ENCODE measurements around the gene PARP4. TPM values are rescaled to one million over a fixed set of nuclear protein-coding genes. Genes with fewer than 3 reads are reported as not detected.
"Not testable (repeated sequence)": the region's sequence is repeated elsewhere in the genome, so short reads cannot be mapped to it uniquely, and the experiment has no call there.

PARP4 gene
- total RNA-seq, 2 donors from 2014 or later: 44.7 to 49.0 TPM

DNA sequence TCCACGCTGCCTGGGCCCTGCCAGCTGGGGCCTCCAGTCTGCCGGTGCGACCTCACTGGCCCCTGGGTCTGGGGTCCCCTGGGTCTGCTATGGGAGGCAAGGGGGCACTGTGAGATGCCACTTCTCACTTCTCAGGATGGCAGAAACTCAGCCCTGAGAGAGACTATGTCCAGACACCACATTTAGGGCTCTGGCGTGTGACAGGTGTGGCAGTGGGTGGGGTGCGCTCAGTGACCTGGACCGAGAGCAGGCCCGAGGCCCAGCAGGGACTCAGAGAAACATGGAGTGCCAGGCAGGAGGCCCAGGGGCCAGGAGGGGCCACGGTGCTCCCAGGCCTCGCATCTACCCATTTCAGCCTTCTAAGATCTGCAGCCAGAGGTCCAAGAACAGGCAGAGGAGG lies 121.8 kb downstream of the PARP4 start:
- not testable (repeated sequence) for H3K4me3 Mint-ChIP-seq; ATAC-seq; H3K27ac Mint-ChIP-seq; DNase-seq; H3K36me3 Mint-ChIP-seq (ENCODE audit: low read depth); H3K4me1 Mint-ChIP-seq; H3K9me3 ChIP-seq (ENCODE audit: control insufficient read depth, low read length, poor library complexity, severe bottlenecking); H3K27me3 Mint-ChIP-seq

DNA sequence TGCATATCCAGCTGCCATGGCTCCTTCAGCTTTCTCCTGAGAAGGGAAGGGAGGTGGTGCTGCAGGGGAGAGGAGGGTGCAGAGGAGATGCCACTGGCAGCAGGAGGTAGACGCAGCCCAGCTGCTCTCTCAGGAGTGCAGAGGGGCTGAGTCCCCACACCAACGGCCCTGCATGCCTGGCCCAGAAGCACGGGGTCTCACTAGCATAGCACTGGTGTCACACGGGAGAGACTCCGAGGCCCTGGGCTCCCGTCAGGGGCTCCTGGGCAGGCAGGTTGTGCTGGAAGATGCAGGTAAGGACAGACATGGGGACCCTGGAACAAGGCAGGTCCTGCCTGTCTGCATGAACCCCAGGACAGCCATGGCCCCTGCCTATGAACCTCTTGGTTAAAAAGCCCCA lies 123.1 kb downstream of the PARP4 start:
- Mint-ChIP-seq H3K27ac (no peak overlapping the region), H3K27me3 (no peaks in the 10 kb centered on the region), H3K4me1 (no peaks in the 10 kb centered on the region), H3K36me3 (ENCODE audit: low read depth) (no peaks in the 10 kb centered on the region), H3K4me3 (no peak overlapping the region)
- no peaks in the 10 kb centered on the region for H3K9me3 ChIP-seq (ENCODE audit: control insufficient read depth, low read length, poor library complexity, severe bottlenecking)
- DNase-seq (no peak), ATAC-seq (no peak)

DNA sequence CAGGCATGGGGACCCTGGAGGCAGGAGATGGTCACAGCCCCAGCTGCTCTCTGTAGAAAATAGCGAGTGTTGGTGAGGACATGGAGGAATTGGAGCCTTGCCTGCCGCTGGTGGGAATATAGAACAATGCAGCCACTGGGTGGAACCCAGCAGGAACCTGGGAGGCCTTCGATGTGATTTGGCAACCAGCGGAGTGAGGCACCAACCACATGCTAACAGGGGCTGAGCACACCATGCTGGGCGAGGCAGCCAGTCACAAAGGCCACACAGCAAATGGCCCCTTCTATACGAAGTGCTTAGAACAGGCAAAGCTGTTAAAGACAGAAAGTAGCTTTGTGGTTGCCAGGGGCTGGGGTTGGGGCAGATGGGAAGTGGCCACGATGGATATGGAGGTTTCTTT lies 123.8 kb downstream of the PARP4 start:
- not testable (repeated sequence) for H3K9me3 ChIP-seq (ENCODE audit: control insufficient read depth, low read length, poor library complexity, severe bottlenecking); H3K4me3 Mint-ChIP-seq; H3K4me1 Mint-ChIP-seq; DNase-seq; H3K27ac Mint-ChIP-seq; H3K27me3 Mint-ChIP-seq; H3K36me3 Mint-ChIP-seq (ENCODE audit: low read depth); ATAC-seq

DNA sequence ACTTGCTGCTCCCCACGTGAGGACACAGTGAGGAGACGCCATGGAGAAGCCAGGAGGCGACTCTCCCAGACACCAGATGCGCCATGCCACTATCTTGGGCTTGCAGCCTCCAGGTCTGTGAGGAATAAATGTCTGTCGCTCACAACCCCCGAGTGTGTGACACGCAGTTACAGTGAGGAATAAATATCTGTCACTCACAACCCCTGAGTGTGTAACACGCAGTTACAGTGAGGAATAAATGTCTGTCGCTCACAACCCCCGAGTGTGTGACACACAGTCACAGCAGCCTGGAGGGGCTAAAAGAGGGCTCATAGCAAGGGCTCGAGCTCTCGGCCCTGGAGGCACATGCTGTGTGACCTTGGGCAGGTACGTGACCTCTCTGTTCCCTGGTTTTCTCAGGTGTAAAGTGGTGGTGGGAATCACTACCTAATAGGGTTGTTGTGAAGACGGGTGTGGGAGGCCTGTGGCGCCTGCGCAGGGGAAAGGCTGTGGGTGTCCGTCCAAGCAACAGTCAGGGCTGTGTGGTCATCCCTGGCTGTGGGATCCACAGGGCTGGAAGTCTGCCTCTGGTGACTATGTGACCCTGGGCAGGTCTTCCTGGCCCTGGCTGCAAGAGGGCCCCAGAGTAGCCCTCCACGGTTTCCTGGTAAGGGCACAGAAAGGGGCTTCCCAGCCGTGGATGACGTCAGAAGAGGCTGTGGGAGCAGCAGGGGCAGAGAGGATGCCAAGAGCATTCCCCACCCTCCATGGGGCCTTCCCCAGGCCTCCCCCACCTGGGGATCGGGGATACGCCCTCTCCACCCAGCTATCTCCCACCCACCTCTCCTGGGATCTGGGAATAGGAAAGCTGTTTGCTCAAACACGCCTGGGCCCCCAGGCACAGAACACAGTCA lies 125.5 kb downstream of the PARP4 start:
- no peak overlapping the region for H3K4me3 Mint-ChIP-seq
- no peaks in the 10 kb centered on the region for H3K4me1 Mint-ChIP-seq
- no peak overlapping the region for H3K27ac Mint-ChIP-seq
- ATAC-seq: no peak
- H3K9me3 ChIP-seq (ENCODE audit: control insufficient read depth, low read length, poor library complexity, severe bottlenecking): no peaks in the 10 kb centered on the region
- DNase-seq: no peak
- H3K36me3 Mint-ChIP-seq (ENCODE audit: low read depth): no peaks in the 10 kb centered on the region
- H3K27me3 Mint-ChIP-seq: no peaks in the 10 kb centered on the region

DNA sequence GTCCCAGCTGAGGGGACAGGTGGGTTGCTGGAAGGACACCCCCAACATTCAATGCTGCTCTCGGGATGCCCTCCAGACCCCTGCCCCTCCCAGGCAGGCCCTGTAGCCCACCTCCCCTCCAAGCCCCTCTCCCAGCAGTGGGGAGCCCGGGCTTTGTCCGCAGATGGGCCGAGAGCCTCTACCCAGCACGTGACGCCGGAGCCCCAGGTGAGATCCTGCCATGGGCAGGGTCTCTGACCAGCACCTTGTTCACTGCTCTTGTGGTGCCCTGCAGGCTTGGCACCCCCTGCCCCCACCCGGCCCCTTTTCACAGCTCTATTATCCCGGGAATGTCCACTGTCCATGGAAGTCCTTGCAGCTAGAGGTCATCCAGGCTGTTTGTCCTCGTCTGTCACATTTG lies 126.7 kb downstream of the PARP4 start:
- H3K27ac Mint-ChIP-seq: no peak overlapping the region
- H3K9me3 ChIP-seq (ENCODE audit: control insufficient read depth, low read length, poor library complexity, severe bottlenecking): no peaks in the 10 kb centered on the region
- no peak overlapping the region for H3K4me3 Mint-ChIP-seq
- H3K36me3 Mint-ChIP-seq (ENCODE audit: low read depth): no peaks in the 10 kb centered on the region
- H3K27me3 Mint-ChIP-seq: no peaks in the 10 kb centered on the region
- H3K4me1 Mint-ChIP-seq: no peaks in the 10 kb centered on the region
- ATAC-seq (no peak), DNase-seq (no peak)

DNA sequence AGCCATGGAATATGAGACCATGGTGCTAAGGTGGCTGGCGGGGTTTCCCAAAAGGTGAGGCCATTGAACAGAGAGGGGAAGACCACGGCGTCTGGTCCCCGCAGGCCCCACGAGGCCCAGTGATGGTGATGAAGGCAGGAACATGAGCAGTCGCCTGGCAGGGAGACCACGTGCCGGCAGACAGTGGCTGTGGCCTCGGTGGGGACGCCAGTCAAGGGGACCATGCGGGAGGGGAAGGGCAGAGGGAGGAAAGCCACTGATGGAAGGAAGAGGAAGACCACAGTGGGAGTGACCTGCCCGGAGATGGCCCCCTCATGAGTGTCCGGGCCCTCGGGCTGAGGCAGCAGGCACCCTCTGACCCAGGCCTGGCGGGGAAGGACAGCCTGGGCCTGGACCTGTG lies 127.6 kb downstream of the PARP4 start:
- H3K27me3 Mint-ChIP-seq; DNase-seq; H3K27ac Mint-ChIP-seq; H3K4me1 Mint-ChIP-seq; H3K36me3 Mint-ChIP-seq (ENCODE audit: low read depth); H3K4me3 Mint-ChIP-seq; ATAC-seq; H3K9me3 ChIP-seq (ENCODE audit: control insufficient read depth, low read length, poor library complexity, severe bottlenecking): not testable (repeated sequence)

DNA sequence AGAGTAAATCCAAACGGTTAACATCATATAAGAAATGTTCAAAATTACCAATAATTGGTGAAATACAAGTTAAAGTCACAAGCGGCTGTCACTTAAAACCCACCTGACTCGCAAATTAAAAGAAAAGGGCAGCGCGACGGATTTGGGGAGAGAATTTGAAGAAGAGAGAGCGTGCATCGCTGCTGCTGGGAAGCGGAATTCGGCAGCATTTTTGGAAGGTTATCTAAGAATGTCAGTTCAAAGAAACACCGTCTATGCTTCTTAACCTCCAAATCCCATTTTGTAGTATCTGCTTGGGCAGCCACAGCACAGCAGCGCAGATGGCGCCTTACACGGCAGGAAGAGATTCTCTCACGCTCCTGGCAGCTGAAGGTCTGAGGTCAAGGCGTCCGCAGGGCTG lies 128.5 kb downstream of the PARP4 start:
- ATAC-seq; H3K36me3 Mint-ChIP-seq (ENCODE audit: low read depth); H3K4me1 Mint-ChIP-seq; H3K27me3 Mint-ChIP-seq; H3K9me3 ChIP-seq (ENCODE audit: control insufficient read depth, low read length, poor library complexity, severe bottlenecking); H3K27ac Mint-ChIP-seq; H3K4me3 Mint-ChIP-seq; DNase-seq: not testable (repeated sequence)

DNA sequence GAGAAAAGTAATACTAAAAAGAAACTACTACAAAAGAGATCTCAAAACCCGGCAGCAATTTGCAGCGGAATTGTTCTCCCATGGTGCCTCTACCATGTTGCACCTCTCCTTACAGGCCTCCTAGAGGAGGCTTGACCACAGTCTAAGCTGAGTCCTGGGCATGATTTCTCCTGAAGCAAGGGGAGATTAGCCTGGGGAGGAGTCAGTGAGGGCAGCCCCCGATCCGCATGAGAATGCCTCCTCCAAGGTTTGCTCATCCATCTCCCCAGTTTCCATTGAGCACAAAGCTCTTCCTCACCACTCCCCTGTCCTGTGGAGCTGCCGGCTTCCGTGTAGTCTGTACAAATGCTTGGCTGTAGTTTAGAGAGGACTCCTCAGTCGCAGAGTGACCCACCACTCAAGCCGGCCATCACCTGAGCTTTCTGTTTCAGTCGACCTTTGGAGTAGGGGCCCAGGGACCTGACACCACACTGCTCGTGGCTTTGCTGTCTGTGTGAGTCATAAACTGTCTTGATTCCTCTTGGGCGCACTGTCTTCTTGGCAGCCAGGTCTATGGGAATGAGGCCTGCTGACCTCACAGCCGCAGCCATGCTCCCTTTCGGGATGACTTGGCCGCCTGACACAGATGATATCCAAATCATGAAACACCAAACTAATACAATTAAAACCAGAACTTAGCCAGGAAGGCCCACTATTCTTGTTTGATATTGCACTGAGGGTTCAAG lies 130.9 kb downstream of the PARP4 start:
- H3K9me3 ChIP-seq (ENCODE audit: control insufficient read depth, low read length, poor library complexity, severe bottlenecking): no peaks in the 10 kb centered on the region
- H3K36me3 Mint-ChIP-seq (ENCODE audit: low read depth): no peaks in the 10 kb centered on the region
- H3K27ac Mint-ChIP-seq: no peak overlapping the region
- no peaks in the 10 kb centered on the region for H3K27me3 Mint-ChIP-seq
- H3K4me1 Mint-ChIP-seq: peaks cover 6% of the 10 kb centered on the region
- ATAC-seq: no peak
- H3K4me3 Mint-ChIP-seq: no peak overlapping the region
- DNase-seq: no peak

DNA sequence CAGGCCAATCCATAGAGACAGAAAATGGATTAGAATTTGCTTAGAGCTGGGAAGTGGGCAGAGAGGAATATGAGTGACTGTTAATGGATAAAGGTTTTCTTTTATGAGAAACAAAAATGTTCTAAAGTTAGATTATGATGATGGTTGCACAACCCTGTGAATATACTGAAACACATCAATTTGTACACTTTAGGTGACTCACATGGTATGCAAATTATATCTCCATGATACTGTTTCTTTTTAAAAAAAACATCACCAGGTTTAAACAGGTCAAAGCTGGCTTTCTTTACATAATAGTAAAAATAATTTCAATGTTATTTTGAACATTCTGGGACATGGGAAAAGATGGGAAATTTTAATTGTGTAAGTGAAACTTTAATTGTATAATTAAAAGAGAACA lies 131.7 kb downstream of the PARP4 start:
- not testable (repeated sequence) for H3K9me3 ChIP-seq (ENCODE audit: control insufficient read depth, low read length, poor library complexity, severe bottlenecking); H3K4me3 Mint-ChIP-seq; H3K4me1 Mint-ChIP-seq; DNase-seq; H3K36me3 Mint-ChIP-seq (ENCODE audit: low read depth); ATAC-seq; H3K27me3 Mint-ChIP-seq; H3K27ac Mint-ChIP-seq

DNA sequence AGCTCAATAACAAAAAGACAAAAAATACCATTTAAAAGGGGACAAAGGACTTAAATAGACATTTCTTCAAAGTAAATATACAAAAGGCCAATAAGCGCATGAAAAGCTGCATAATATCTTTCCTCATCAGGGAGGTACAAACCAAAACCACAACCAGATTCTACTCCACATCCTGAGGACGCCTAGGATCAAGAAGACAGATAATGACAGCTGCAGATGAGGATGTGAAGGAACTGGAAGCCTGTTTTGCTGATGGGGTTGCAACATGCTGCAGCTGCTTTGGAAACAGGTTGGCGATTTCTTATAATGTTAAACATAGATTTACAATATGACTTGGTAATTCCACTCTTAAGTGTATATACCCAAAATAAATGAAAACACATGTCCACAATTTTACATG lies 132.4 kb downstream of the PARP4 start:
- ATAC-seq; H3K4me3 Mint-ChIP-seq; DNase-seq; H3K9me3 ChIP-seq (ENCODE audit: control insufficient read depth, low read length, poor library complexity, severe bottlenecking); H3K27me3 Mint-ChIP-seq; H3K27ac Mint-ChIP-seq; H3K36me3 Mint-ChIP-seq (ENCODE audit: low read depth); H3K4me1 Mint-ChIP-seq: not testable (repeated sequence)

DNA sequence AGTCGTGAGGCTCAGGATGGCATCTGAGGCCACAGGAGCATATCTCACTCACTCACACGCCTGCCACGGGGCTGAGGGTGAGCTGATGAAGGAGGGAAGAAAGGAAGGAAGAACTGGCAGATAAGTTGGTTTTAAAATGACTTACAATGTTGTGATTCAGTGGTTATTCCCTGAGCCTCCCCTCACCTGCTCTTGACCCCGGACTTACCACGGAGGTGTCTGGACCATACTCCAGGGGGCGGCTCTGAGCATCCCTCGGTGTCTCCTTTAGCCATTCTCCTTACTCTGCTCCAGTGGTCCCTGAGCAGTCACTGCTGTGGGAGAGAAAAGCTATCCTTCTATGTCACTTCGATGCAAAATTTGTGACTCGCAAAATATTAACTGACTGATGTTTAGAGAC lies 141.3 kb downstream of the PARP4 start:
- not testable (repeated sequence) for DNase-seq; H3K27ac Mint-ChIP-seq; H3K9me3 ChIP-seq (ENCODE audit: control insufficient read depth, low read length, poor library complexity, severe bottlenecking); H3K4me3 Mint-ChIP-seq; H3K36me3 Mint-ChIP-seq (ENCODE audit: low read depth); H3K4me1 Mint-ChIP-seq; ATAC-seq
- H3K27me3 Mint-ChIP-seq: peaks cover 39% of the 10 kb centered on the region

Measured in T-helper 17 cell (primary cell).